CD4-positive, alpha-beta T cell treated with Interleukin-10 for 1 hour (primary cell): Measurements from ENCODE around the gene PPP2R1A.
A peak's percentile ranks its signal among the peaks of the same experiment; 100 is the strongest.
"Not testable (repeated sequence)": the region's sequence is repeated elsewhere in the genome, so short reads cannot be mapped to it uniquely, and the experiment has no call there.

Source experiments
- DNase-seq: peaks from one replicate; pipeline ENCODE4 v3.0.0-alpha.2; 2020

The PPP2R1A gene

DNA sequence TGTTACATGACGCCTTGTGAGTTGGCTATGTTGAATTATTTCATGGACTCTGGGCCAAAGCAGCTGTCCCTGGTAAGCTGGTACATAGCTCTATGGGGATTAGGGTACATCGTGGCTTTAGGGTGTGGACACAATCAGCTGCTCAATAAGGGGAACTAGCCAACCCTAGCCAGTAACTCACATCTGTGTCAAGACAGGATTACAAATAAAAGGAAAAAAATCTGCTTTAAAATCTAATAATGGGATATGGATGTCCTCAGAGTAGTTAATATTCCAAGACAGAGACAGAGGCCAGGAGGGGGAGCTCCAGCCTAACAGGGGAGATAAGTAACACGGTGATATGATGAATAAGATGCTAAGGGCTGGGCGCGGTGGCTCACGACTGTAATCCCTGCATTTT lies 58.4 kb downstream of the PPP2R1A start:
- DNase-seq = peak; percentile 68

DNA sequence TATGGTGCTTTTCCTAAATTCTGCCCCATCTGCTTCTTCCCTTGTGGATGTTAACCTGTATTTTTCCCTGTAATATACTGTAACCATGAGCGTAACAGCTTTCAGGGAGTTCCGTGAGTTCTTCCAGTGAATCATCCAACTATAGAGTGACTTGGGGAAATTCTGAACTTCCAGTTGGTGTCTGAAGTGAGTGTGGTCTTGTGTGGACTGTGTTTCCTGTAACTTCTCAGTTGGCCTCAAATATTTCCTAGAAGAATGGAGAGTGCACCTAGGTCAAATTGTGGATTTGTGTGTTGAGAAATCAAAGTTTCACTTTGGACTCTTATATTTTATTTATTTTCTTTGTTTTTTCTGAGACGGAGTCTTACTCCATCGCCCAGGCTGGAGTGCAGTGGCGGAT lies 68.6 kb downstream of the PPP2R1A start:
- no peak for DNase-seq

DNA sequence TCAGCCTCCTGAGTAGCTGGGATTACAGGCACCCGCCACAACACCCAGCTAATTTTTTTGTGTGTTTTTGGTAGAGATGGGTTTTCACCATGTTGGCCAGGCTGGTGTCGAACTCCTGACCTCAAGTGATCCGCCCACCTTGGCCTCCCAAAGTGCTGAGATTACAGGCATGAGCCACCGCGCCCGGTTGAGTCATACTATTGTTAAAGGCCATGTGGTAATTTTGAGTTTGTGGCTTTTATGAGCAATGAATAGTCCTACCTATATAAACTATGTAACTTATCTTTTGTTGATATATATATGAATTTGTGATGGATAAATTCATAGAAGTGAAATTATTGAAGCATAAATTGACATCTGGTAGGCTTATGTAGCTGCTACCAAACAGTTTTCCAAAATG lies 75.7 kb downstream of the PPP2R1A start:
- not testable (repeated sequence) for DNase-seq

DNA sequence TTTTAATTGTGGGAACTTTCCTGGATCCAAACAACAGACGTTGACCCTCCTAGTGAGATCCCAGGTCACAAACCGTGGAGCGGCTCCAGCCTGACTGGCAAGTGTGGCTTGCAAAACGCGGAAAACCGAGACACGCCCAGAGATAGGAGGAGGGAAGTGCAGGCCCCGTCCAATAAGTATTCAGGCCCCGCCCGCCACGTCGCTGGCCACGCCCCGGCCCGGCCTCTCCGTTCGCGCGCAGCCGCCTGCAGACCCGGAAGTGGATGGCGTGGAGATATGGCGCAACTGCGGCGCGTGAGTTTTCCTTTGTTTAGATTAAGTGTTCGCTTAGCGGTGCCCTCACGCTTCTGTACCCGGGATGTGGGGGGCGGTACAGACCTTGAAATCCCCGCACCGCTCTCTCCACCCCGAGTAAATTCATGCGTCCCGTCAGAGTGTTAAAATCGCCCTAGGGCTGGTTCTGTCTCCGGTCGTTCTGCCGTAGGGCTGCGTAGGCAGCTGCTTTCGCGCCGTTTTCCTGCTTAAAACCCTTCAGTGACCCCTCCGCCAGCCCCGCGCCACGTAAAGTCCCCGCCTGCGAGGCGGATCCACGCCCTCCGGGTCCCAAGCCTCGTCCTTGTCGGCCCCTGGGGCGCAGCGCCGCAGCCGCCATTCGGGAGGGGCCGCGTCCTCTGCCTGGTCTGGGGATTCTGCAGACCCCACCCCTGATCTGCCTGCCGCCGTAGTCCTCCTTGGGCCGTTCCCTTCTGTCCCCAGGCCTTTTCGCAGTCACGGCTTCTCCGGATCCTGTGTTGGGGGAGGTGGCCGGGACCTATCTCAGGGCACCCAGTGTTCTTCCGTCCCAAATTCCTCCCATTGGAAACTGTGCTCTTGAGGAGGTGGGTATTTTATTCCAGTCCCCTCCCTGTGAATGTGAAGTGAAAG lies 79.7 kb downstream of the PPP2R1A start, which contains the start of gene ZNF766:
Gene ZNF766, plus strand, starts transcription at position 250 of the 924 bp plus-strand sequence. Its CDS starts 27 bp downstream, at position 277.
- peak; percentile 96 for DNase-seq

DNA sequence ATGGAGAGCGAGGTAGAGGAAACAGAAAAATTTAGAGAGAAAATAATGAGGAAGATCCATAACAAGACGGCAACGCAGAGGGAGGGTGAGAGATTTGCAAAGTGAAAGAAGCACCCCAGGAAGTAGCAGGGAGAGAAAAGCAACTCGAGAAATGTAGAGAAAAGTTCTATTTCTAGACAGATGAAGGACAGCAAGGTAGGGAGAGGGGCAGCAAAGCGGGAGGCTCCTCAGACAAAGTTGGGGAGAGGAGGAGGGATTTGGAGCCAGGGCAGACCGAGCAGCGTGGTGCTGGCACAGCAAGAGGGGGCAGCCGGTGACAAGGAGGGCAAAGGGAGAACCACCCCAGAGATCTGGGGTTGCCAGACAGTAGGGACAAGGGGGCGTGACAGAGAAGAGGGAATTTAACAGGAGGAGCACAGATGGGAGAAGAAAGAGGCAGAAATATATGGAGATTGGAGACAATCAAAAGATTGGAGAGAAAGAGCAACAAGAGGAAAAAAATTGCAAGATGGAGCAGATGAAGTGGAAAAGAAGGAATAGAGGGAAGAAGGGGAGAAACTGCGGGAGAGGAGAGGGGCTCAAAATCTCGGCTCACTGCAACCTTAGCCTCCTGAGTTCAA lies 80.5 kb downstream of the PPP2R1A start:
- DNase-seq = peak; percentile 12

DNA sequence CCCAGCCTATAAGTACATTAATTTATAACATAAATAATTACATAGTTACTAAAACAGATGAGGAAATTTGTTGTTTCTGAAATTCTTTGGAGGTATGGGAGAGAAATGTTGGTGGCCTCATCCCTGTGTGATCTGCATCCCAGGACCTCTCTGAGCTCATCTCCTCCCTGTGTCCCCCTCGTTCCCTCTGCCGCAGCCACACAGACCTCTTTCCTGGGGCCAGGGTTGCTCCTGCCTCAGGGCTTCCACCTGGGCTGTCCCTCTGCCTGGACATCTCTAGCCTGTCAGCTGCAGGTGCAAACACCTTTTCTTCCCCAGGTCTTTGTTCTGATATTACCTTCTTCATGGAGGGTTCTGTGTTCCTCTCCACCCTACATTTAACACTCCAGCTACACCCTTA lies 83.4 kb downstream of the PPP2R1A start:
- no peak for DNase-seq

DNA sequence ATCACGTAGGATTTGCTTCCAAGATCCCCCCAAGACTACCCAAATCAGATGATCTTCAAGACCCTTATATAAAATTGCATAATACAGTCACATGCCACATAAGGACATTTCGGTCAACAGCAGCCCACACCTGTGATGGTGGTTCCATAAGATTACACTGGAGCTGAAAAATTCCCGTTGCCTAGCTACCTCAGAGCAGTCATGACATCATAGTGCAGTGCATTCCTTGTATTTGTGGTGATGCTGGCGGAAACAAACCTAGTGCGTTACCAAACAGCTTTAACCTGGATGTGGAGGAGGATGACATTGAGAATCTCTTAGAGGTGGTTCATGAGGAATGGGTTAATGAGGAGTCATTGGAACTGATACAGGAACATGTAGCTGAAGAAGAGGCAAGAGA lies 84.3 kb downstream of the PPP2R1A start:
- no peak for DNase-seq

DNA sequence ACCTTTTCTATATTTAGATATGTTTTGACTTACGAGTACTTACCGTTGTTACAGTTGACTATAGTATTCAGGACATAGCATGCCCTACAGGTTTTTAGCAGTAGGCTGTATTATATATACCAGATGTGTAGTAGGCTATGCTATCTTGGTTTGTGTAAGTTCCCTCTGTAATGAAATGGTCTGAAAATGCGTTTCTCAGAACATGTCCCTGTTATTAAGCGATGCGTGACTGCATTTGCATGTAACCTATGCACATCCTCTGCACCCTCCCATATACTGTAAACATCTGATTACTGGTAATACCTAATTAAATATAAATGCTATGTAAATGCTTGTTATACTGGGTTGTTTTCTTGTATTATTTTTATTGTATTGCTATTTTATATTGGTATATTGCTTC lies 86.1 kb downstream of the PPP2R1A start:
- DNase-seq = no peak

DNA sequence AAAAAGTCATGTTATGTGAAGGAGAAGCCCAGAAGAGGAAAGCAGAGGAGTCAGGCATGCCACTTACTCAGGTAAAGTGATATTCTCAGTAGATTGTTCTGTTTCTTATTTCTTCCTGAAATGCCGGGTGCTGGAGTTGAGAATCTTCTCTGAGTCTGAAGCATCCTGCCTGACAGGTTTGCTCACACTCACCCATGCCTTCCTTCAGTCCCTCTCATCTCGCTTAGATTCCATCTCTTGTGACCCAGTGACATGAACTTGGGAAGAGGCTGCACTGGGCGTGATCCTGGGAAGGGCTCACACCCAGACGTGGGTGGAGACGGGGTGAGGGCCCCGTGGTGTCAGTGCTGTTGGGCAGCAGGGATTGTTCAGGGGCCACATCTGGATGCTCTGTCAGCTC lies 87.6 kb downstream of the PPP2R1A start:
- DNase-seq = no peak
